Endothelial cell of umbilical vein (primary cell): ENCODE results near the gene GALNT14. TPM values are rescaled to one million over a fixed set of nuclear protein-coding genes. Genes with fewer than 3 reads are reported as not detected.

Source experiments
- BruUV-seq: library from RNA; stranded (reverse); fragments of 400-500 nt; replicated peaks from 2 replicates; lab custom pipeline; 2021; lab: Mats Ljungman, UMichigan
- CTCF ChIA-PET: fragments of 300-600, 350-600 bp; sonication (Branson Sonifier 250); formaldehyde crosslinking; loops from one replicate; lab custom pipeline; 2021; ENCODE audit warnings: antibody characterized with exemption, inconsistent platforms; lab: Charles Lee
- POLR2A ChIA-PET: fragments of 300-600, 350-600 bp; sonication (Branson Sonifier 250); formaldehyde crosslinking; loops from one replicate; lab custom pipeline; 2021; ENCODE audit warnings: antibody characterized with exemption, inconsistent platforms; lab: Charles Lee
- DNase-seq: peaks from one replicate; pipeline ENCODE4 v3.0.0-alpha.2; 2011; ENCODE audit warnings: low read depth, low spot score
- FAIRE-seq: peaks from 2 replicates; lab custom pipeline; 2011; peaks lifted over from hg19 to GRCh38; lab: Jason Lieb, UNC
- H2AFZ ChIP-seq: 2 replicates; pipeline ENCODE4 v1.6.0; 2012; ENCODE audit warnings: low read depth, low read length, control low read depth, inconsistent platforms
- H3K27ac ChIP-seq: 2 replicates; pipeline ENCODE4 v1.5.1; 2011; ENCODE audit warnings: low read depth, mild to moderate bottlenecking, control low read depth, low read length, moderate library complexity; ENCODE audit not compliant: insufficient read depth
- H3K27me3 ChIP-seq, 2 experiments: 2 replicates each; pipeline versions ENCODE4 v1.6.0 to v1.6.1; 2011; ENCODE audit warnings: low read length in 2 of 2, mixed read lengths in 1 of 2; ENCODE audit not compliant: control insufficient read depth in 2 of 2, insufficient read depth in 2 of 2
- H3K36me3 ChIP-seq, 2 experiments: 2 replicates in 1 of 2; 3 replicates in 1 of 2; pipeline ENCODE4 v1.5.1; 2011; ENCODE audit warnings: low read length in 2 of 2, mild to moderate bottlenecking in 1 of 2, moderate library complexity in 1 of 2; ENCODE audit not compliant: control insufficient read depth in 2 of 2, insufficient read depth in 2 of 2; ENCODE audit errors: extremely low read depth in 1 of 2
- H3K4me1 ChIP-seq: 3 replicates; pipeline ENCODE4 v1.5.1; 2011; ENCODE audit warnings: mild to moderate bottlenecking, low read length; ENCODE audit not compliant: control insufficient read depth, insufficient read depth; ENCODE audit errors: extremely low read depth
- H3K4me2 ChIP-seq: 2 replicates; pipeline ENCODE4 v1.6.1; 2011; ENCODE audit warnings: low read length, control low read depth, mixed read lengths; ENCODE audit not compliant: insufficient read depth
- H3K4me3 ChIP-seq, 3 experiments: fragments of 200-600 bp in 1 of 3; sonication (generic), shearing (Covaris generic) in 1 of 3; replicated peaks in 1 of 3; 2 replicates each; pipeline ENCODE4 v1.5.1; 2011 to 2016; ENCODE audit warnings: control low read depth in 3 of 3, low read length in 3 of 3, mild to moderate bottlenecking in 2 of 3, inconsistent platforms in 1 of 3, low read depth in 1 of 3, moderate library complexity in 1 of 3; ENCODE audit not compliant: insufficient read depth in 1 of 3
- H3K79me2 ChIP-seq: 2 replicates; pipeline ENCODE4 v1.6.0; 2012; ENCODE audit warnings: low read length, inconsistent platforms; ENCODE audit not compliant: control insufficient read depth, insufficient read depth
- H3K9ac ChIP-seq: replicated peaks from 2 replicates; pipeline ENCODE3; 2011; ENCODE audit warnings: low read length, control low read depth; ENCODE audit not compliant: insufficient read depth; ENCODE audit errors: extremely low read depth
- H3K9me1 ChIP-seq: replicated peaks from 3 replicates; pipeline ENCODE4 v1.6.0; 2011; ENCODE audit warnings: mild to moderate bottlenecking, low read length; ENCODE audit not compliant: control insufficient read depth, insufficient read depth; ENCODE audit errors: extremely low read depth
- H3K9me3 ChIP-seq: replicated peaks from 2 replicates; pipeline ENCODE4 v1.5.1; 2012; ENCODE audit warnings: low read length, inconsistent platforms; ENCODE audit not compliant: control insufficient read depth, insufficient read depth
- H4K20me1 ChIP-seq: replicated peaks from 2 replicates; pipeline ENCODE3; 2011; ENCODE audit warnings: mild to moderate bottlenecking, low read length; ENCODE audit not compliant: control insufficient read depth, insufficient read depth; ENCODE audit errors: extremely low read depth
- FOS ChIP-seq: IDR thresholded peaks from 2 replicates; pipeline ENCODE4 v1.6.1; 2011; ENCODE audit warnings: mild to moderate bottlenecking, low read length, moderate library complexity, borderline replicate concordance; ENCODE audit not compliant: insufficient read depth
- JUN ChIP-seq: IDR thresholded peaks from 2 replicates; pipeline ENCODE4 v1.6.1; 2011; ENCODE audit warnings: borderline replicate concordance, low read depth; ENCODE audit not compliant: insufficient read length, insufficient read depth
- MAX ChIP-seq: IDR thresholded peaks from 2 replicates; pipeline ENCODE4 v1.6.1; 2011; ENCODE audit not compliant: insufficient read depth, insufficient read length
- MYC ChIP-seq: IDR thresholded peaks from one replicate; pipeline ENCODE4 v1.6.1; 2011; ENCODE audit warnings: mild to moderate bottlenecking, low read depth, low read length
- POLR2AphosphoS5 ChIP-seq: IDR thresholded peaks from 2 replicates; pipeline ENCODE4 v1.6.1; 2012; ENCODE audit warnings: low read depth, mild to moderate bottlenecking, control low read depth, low read length, moderate library complexity; ENCODE audit not compliant: insufficient read depth
- dilution Hi-C: fragments of 300-500 bp; cut with MboI; formaldehyde crosslinking; loops from one replicate; pipeline ENCODE4 v1.15.0; 2019; ENCODE audit warnings: low sequenced_read_pairs; ENCODE audit not compliant: extremely low pct_ligation_motif_present
- intact Hi-C: fragments of 100-400 bp; cut with micrococcal nuclease; formaldehyde crosslinking; loops from one replicate; pipeline ENCODE4 v1.10.0; 2022
- polyA plus RNA-seq, 4 experiments: library from polyadenylated mRNA; depleted of rRNA in 3 of 4; stranded (reverse) in 3 of 4; unstranded in 1 of 4; fragments of >200 nt; gene quantifications; 2 replicates each; pipeline versions ENCODE4 v1.2.1 to v1.2.3, GENCODE V29; 2011 to 2012; ENCODE audit warnings: missing spikeins in 1 of 4
- total RNA-seq: library from RNA; stranded (reverse); gene quantifications from 2 replicates; pipeline ENCODE4 v1.2.3, GENCODE V29; 2021

GALNT14 gene
- total and polyA plus RNA-seq, 2 donors (not counting 3 experiments of a cell fraction or from before 2014, with no cell fraction given) = 0.04 to 0.40 TPM

DNA sequence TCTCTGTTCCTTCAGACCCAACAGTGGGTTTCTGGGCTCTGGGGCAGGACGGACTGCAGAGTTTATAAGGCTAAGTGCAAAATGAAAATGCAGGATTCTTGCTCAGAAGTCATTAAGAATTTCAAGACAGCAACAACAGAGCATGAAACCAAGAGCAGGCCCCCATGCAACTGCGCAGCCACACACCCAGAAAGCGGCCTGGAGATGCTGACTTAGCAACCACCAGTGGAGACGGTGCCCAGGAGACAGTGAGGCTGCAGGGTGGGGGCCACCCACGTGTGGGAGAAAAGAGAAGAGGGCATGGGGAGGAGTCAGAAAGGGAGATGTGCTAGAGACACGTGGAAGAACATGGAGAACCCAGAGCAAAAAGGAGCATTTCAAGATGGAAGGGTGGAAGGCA, 66.5 kb downstream of the GALNT14 start:
- H3K36me3 ChIP-seq = no peaks in the 10 kb centered on the region
- H3K4me1 ChIP-seq = no peaks in the 10 kb centered on the region
- peaks cover 3% of the 10 kb centered on the region for H3K9me3 ChIP-seq
- TF ChIP-seq MYC = no peak
- no peak for TF ChIP-seq JUN
- no TSS peak for BruUV-seq
- H3K9ac ChIP-seq = no peak overlapping the region
- dilution Hi-C loops = no loop called here
- no peaks in the 10 kb centered on the region for H3K9me1 ChIP-seq
- no peak for FAIRE-seq
- H4K20me1 ChIP-seq = no peaks in the 10 kb centered on the region
- no peak overlapping the region for H3K27ac ChIP-seq
- H3K27me3 ChIP-seq = no peaks in the 10 kb centered on the region
- ChIA-PET CTCF (no interaction called here), POLR2A (no interaction called here)
- H3K4me3 ChIP-seq = no peak overlapping the region
- no peak overlapping the region for H2AFZ ChIP-seq
- no peaks in the 10 kb centered on the region for H3K79me2 ChIP-seq
- DNase-seq = no peak
- intact Hi-C loops = no loop called here
- no peak overlapping the region for H3K4me2 ChIP-seq

- intact Hi-C loops = no loop called here
- BruUV-seq = no TSS peak
- Histone ChIP-seq H3K9me1 (no peaks in the 10 kb centered on the region), H3K4me2 (no peak overlapping the region), H2AFZ (no peak overlapping the region), H3K79me2 (no peaks in the 10 kb centered on the region), H3K4me3 (no peak overlapping the region), H3K9me3 (peaks cover 3% of the 10 kb centered on the region), H3K27ac (no peak overlapping the region), H3K9ac (no peak overlapping the region), H3K27me3 (no peaks in the 10 kb centered on the region), H4K20me1 (no peaks in the 10 kb centered on the region), H3K4me1 (no peaks in the 10 kb centered on the region), H3K36me3 (no peaks in the 10 kb centered on the region)
- dilution Hi-C loops = no loop called here
- TF ChIP-seq FOS (no peak), POLR2AphosphoS5 (no peak), MAX (no peak)
- no peak for DNase-seq
- FAIRE-seq = no peak
- ChIA-PET CTCF (no interaction called here), POLR2A (no interaction called here)
These were observed 67.7 kb downstream of the GALNT14 start for GRCh38 chr2:31070339-31071125.
